GM12872 (cell line): ENCODE data around the gene TRAPPC3.

Experiments used
- CTCF ChIP-seq: IDR thresholded peaks from 3 replicates; pipeline ENCODE4 v1.5.1; 2011; ENCODE audit warnings: low read depth, mild to moderate bottlenecking, low read length, moderate library complexity; ENCODE audit not compliant: insufficient read depth

TRAPPC3 gene

GRCh38 chr1:36170643-36171412 is 21.5 kb upstream of the TRAPPC3 start:
- TF ChIP-seq CTCF = no peak

- no peak for TF ChIP-seq CTCF
Observed at GRCh38 chr1:36168514-36168913, 19.2 kb upstream of the TRAPPC3 start.

- no peak for TF ChIP-seq CTCF
Observed at GRCh38 chr1:36166938-36167905, 17.9 kb upstream of the TRAPPC3 start.

- no peak for TF ChIP-seq CTCF
Observed at GRCh38 chr1:36166136-36166535, 16.9 kb upstream of the TRAPPC3 start.

- TF ChIP-seq CTCF = no peak
Observed at GRCh38 chr1:36165145-36165544, 15.9 kb upstream of the TRAPPC3 start.

- TF ChIP-seq CTCF = no peak
Observed at GRCh38 chr1:36164361-36164760, 15.1 kb upstream of the TRAPPC3 start.

GRCh38 chr1:36163426-36163825 is 14.1 kb upstream of the TRAPPC3 start:
- TF ChIP-seq CTCF = no peak
